ENCODE results near the gene TMEM119. TPM values are rescaled to one million over a fixed set of nuclear protein-coding genes. Genes with fewer than 3 reads are reported as not detected.

Gene TMEM119
- total and polyA plus RNA-seq, 10 of the 15 experiments (the other 5 are each of a cell fraction or from before 2014, with no cell fraction given): 0.11 to 0.44 (median 0.19) TPM; not detected in 5

DNA sequence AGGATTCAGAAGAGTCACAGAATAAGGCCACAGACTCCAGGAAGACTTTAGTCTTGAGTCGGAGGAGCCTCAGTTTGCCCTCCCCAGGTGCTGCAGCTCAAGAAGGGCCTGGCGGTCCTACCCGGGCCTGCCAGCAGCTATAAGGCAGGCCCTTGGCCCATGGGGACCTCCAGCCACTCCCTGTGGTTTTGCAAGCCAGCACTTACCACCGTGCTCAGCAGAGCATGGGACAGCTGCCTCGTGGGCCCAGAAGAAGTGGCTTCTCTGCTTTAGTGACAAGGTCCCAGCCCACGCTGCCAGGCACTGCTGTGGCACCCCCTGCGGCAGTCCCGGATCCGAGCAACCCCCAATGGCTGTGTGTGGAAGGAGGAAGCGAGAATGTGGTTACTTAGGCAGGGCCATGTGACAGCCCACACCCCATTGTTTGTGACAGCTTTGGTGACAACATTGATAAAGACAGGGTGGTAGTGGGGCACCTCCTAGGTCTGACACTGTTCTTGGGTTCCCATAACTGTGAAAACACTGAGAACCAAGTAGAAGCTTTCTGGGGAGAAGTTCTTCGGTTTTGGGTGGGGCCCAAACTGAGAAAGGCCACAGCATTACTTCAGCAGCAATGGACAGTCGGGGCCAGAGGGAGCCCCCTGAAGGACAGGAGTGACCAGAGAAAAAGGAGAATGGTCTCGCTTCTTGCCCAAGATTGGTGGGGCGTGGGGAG, 35.8 kb upstream of the TMEM119 start, which contains the start of gene SELPLG (continued):
- TF ChIP-seq PBX3 (IDR thresholded peaks at IDR 0.05; ENCODE audit: insufficient replicate concordance, low read depth, low read length) (no peak), NR2C1 (IDR thresholded peaks at IDR 0.05) (no peak), TAF1 (IDR thresholded peaks at IDR 0.05; ENCODE audit: borderline replicate concordance, low read depth, low read length) (no peak), HCFC1 (IDR thresholded peaks at IDR 0.05; ENCODE audit: low read length) (peak; percentile 40; the same call in 1 of the 2 replicates), WRNIP1 (IDR thresholded peaks at IDR 0.05; ENCODE audit: borderline replicate concordance, low read depth, low read length) (no peak; the same call in 1 of the 2 replicates), SMC3 (IDR thresholded peaks at IDR 0.05; ENCODE audit: borderline replicate concordance, low read length) (peak; percentile 17; the same call in 1 of the 2 replicates), ZNF24 (IDR thresholded peaks at IDR 0.05) (peak; percentile 68), ETV6 (conservative IDR thresholded peaks at IDR 0.05 in 1 of 2, IDR thresholded peaks at IDR 0.05 in 1 of 2; ENCODE audit: borderline replicate concordance in 1 of 2, low read depth in 1 of 2) (peak in 1 of 2 experiments; percentile 89; a peak in 2 of 4 replicates), NR2C2 (IDR thresholded peaks at IDR 0.05; ENCODE audit: borderline replicate concordance, control insufficient read depth, insufficient read length, low read depth) (no peak), SKIL (IDR thresholded peaks at IDR 0.05; ENCODE audit: low read depth, poor library complexity, severe bottlenecking) (peak; percentile 95), ZNF384 (IDR thresholded peaks at IDR 0.05; ENCODE audit: borderline replicate concordance, low read depth, low read length) (no peak)
- TF ChIP-seq, protein P1, sequence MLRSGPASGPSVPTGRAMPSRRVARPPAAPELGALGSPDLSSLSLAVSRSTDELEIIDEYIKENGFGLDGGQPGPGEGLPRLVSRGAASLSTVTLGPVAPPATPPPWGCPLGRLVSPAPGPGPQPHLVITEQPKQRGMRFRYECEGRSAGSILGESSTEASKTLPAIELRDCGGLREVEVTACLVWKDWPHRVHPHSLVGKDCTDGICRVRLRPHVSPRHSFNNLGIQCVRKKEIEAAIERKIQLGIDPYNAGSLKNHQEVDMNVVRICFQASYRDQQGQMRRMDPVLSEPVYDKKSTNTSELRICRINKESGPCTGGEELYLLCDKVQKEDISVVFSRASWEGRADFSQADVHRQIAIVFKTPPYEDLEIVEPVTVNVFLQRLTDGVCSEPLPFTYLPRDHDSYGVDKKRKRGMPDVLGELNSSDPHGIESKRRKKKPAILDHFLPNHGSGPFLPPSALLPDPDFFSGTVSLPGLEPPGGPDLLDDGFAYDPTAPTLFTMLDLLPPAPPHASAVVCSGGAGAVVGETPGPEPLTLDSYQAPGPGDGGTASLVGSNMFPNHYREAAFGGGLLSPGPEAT (IDR thresholded peaks at IDR 0.05; ENCODE audit: low read depth): peak; percentile 94
- TF ChIP-seq, protein P2, sequence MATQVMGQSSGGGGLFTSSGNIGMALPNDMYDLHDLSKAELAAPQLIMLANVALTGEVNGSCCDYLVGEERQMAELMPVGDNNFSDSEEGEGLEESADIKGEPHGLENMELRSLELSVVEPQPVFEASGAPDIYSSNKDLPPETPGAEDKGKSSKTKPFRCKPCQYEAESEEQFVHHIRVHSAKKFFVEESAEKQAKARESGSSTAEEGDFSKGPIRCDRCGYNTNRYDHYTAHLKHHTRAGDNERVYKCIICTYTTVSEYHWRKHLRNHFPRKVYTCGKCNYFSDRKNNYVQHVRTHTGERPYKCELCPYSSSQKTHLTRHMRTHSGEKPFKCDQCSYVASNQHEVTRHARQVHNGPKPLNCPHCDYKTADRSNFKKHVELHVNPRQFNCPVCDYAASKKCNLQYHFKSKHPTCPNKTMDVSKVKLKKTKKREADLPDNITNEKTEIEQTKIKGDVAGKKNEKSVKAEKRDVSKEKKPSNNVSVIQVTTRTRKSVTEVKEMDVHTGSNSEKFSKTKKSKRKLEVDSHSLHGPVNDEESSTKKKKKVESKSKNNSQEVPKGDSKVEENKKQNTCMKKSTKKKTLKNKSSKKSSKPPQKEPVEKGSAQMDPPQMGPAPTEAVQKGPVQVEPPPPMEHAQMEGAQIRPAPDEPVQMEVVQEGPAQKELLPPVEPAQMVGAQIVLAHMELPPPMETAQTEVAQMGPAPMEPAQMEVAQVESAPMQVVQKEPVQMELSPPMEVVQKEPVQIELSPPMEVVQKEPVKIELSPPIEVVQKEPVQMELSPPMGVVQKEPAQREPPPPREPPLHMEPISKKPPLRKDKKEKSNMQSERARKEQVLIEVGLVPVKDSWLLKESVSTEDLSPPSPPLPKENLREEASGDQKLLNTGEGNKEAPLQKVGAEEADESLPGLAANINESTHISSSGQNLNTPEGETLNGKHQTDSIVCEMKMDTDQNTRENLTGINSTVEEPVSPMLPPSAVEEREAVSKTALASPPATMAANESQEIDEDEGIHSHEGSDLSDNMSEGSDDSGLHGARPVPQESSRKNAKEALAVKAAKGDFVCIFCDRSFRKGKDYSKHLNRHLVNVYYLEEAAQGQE (IDR thresholded peaks at IDR 0.05; ENCODE audit: low read depth, low read length): no peak
- TF ChIP-seq, protein P3, sequence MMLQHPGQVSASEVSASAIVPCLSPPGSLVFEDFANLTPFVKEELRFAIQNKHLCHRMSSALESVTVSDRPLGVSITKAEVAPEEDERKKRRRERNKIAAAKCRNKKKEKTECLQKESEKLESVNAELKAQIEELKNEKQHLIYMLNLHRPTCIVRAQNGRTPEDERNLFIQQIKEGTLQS (IDR thresholded peaks at IDR 0.05; ENCODE audit: borderline replicate concordance, extremely low read depth, low read depth, low read length): no peak
- TF ChIP-seq, protein P4, sequence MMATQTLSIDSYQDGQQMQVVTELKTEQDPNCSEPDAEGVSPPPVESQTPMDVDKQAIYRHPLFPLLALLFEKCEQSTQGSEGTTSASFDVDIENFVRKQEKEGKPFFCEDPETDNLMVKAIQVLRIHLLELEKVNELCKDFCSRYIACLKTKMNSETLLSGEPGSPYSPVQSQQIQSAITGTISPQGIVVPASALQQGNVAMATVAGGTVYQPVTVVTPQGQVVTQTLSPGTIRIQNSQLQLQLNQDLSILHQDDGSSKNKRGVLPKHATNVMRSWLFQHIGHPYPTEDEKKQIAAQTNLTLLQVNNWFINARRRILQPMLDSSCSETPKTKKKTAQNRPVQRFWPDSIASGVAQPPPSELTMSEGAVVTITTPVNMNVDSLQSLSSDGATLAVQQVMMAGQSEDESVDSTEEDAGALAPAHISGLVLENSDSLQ (IDR thresholded peaks at IDR 0.05): peak; percentile 83

All from GM12878 (cell line).